ENCODE measurements around the gene NTRK1. TPM values are rescaled to one million over a fixed set of nuclear protein-coding genes. Genes with fewer than 3 reads are reported as not detected.

The NTRK1 gene
- total RNA-seq, 1 donor from 2014 or later: 3.3 TPM

GRCh38 chr1:156838972-156839371 lies 21.7 kb upstream of the NTRK1 start:
- DNase-seq (ENCODE audit: low spot score): no peak

GRCh38 chr1:156839426-156840109 lies 21.1 kb upstream of the NTRK1 start:
- no peak for DNase-seq (ENCODE audit: low spot score)

GRCh38 chr1:156840186-156840897 lies 20.3 kb upstream of the NTRK1 start:
- DNase-seq (ENCODE audit: low spot score): no peak

- DNase-seq (ENCODE audit: low spot score): no peak
Measured at GRCh38 chr1:156840898-156841279, 19.8 kb upstream of the NTRK1 start.

- no peak for DNase-seq (ENCODE audit: low spot score)
Measured at GRCh38 chr1:156841295-156841855, 19.3 kb upstream of the NTRK1 start.

GRCh38 chr1:156842618-156843300 lies 17.9 kb upstream of the NTRK1 start:
- DNase-seq (ENCODE audit: low spot score): no peak

- no peak for DNase-seq (ENCODE audit: low spot score)
Measured at GRCh38 chr1:156844102-156844501, 16.6 kb upstream of the NTRK1 start.

- no peak for DNase-seq (ENCODE audit: low spot score)
Measured at GRCh38 chr1:156844638-156845037, 16.0 kb upstream of the NTRK1 start.

- no peak for DNase-seq (ENCODE audit: low spot score)
Measured at GRCh38 chr1:156845055-156845952, 15.4 kb upstream of the NTRK1 start.

- DNase-seq (ENCODE audit: low spot score): no peak
Measured at GRCh38 chr1:156845953-156846545, 14.6 kb upstream of the NTRK1 start.

- no peak for DNase-seq (ENCODE audit: low spot score)
Measured at GRCh38 chr1:156846643-156847042, 14.0 kb upstream of the NTRK1 start.

GRCh38 chr1:156847591-156848460 lies 12.8 kb upstream of the NTRK1 start:
- no peak for DNase-seq (ENCODE audit: low spot score)

GRCh38 chr1:156848461-156849150 lies 12.1 kb upstream of the NTRK1 start:
- peak; percentile 46 for DNase-seq (ENCODE audit: low spot score)

GRCh38 chr1:156849151-156849496 lies 11.5 kb upstream of the NTRK1 start:
- DNase-seq (ENCODE audit: low spot score): no peak

GRCh38 chr1:156851779-156852417 lies 8.8 kb upstream of the NTRK1 start:
- DNase-seq (ENCODE audit: low spot score): no peak

- DNase-seq (ENCODE audit: low spot score): peak; percentile 28
Measured at GRCh38 chr1:156852418-156852874, 8.2 kb upstream of the NTRK1 start.

GRCh38 chr1:156853761-156854160 lies 6.9 kb upstream of the NTRK1 start:
- DNase-seq (ENCODE audit: low spot score): no peak

GRCh38 chr1:156854634-156855033 lies 6.0 kb upstream of the NTRK1 start:
- no peak for DNase-seq (ENCODE audit: low spot score)

GRCh38 chr1:156856282-156856785 lies 4.3 kb upstream of the NTRK1 start:
- DNase-seq (ENCODE audit: low spot score): no peak

Measured in mucosa of gallbladder (tissue), 1 donor.